SK-N-MC (cell line): ENCODE results near the gene LDLRAD1.

Experiments
- EZH2 ChIP-seq: fragments of 200-600 bp; sonication (generic); IDR thresholded peaks from one replicate; pipeline ENCODE4 v1.6.1; 2017; ENCODE audit warnings: antibody characterized with exemption
- POLR2AphosphoS5 ChIP-seq: IDR thresholded peaks from 2 replicates; pipeline ENCODE4 v1.6.1; 2012; ENCODE audit warnings: mild to moderate bottlenecking, low read depth, low read length, borderline replicate concordance

- TF ChIP-seq EZH2 (no peak), POLR2AphosphoS5 (no peak)
Measured at GRCh38 chr1:53982034-53982762, 35.8 kb downstream of the LDLRAD1 start.
